ENCODE measurements around the gene DOK7.
"Not testable (repeated sequence)": the region's sequence is repeated elsewhere in the genome, so short reads cannot be mapped to it uniquely, and the experiment has no call there.

DOK7 gene

GRCh38 chr4:3511601-3512000, 48.5 kb downstream of the DOK7 start:
- DNase-seq = not testable (repeated sequence)

- no peak for DNase-seq
These were observed 49.2 kb downstream of the DOK7 start for GRCh38 chr4:3512279-3512678.

- no peak for DNase-seq
These were observed 49.6 kb downstream of the DOK7 start for GRCh38 chr4:3512719-3513118.

- no peak for DNase-seq
These were observed 50.7 kb downstream of the DOK7 start for GRCh38 chr4:3513807-3514206.

- DNase-seq = no peak
These were observed 51.2 kb downstream of the DOK7 start for GRCh38 chr4:3514221-3514780.

- no peak for DNase-seq
These were observed 51.8 kb downstream of the DOK7 start for GRCh38 chr4:3514806-3515501.

GRCh38 chr4:3515646-3516045, 52.5 kb downstream of the DOK7 start:
- no peak for DNase-seq

GRCh38 chr4:3516061-3516835, 53.1 kb downstream of the DOK7 start:
- DNase-seq = no peak

GRCh38 chr4:3516836-3517730, 54.0 kb downstream of the DOK7 start:
- no peak for DNase-seq

- DNase-seq = no peak
These were observed 54.8 kb downstream of the DOK7 start for GRCh38 chr4:3517731-3518510.

- no peak for DNase-seq
These were observed 55.4 kb downstream of the DOK7 start for GRCh38 chr4:3518511-3518880.

- DNase-seq = no peak
These were observed 55.8 kb downstream of the DOK7 start for GRCh38 chr4:3518941-3519340.

GRCh38 chr4:3519468-3520264, 56.6 kb downstream of the DOK7 start:
- no peak for DNase-seq

GRCh38 chr4:3520276-3520675, 57.2 kb downstream of the DOK7 start:
- DNase-seq = no peak

GRCh38 chr4:3520796-3521600, 57.9 kb downstream of the DOK7 start:
- DNase-seq = no peak

- DNase-seq = no peak
These were observed 58.7 kb downstream of the DOK7 start for GRCh38 chr4:3521621-3522325.

- DNase-seq = no peak
These were observed 59.2 kb downstream of the DOK7 start for GRCh38 chr4:3522326-3522640.

GRCh38 chr4:3522651-3523050, 59.5 kb downstream of the DOK7 start:
- DNase-seq = no peak

- no peak for DNase-seq
These were observed 60.1 kb downstream of the DOK7 start for GRCh38 chr4:3523146-3523627.

- no peak for DNase-seq
These were observed 60.6 kb downstream of the DOK7 start for GRCh38 chr4:3523628-3524221.

Measured in DMS153 (cell line).